Omental fat pad (tissue), 4 donors: Measurements from ENCODE around the gene CREB5. TPM values are rescaled to one million over a fixed set of nuclear protein-coding genes. Genes with fewer than 3 reads are reported as not detected.
"Not testable (repeated sequence)": the region's sequence is repeated elsewhere in the genome, so short reads cannot be mapped to it uniquely, and the experiment has no call there.

Experiments used
- ATAC-seq: fragments of 150-250 bp; one replicate; pipeline ENCODE4 v1.9.1; 2016; ENCODE audit warnings: mild to moderate bottlenecking, moderate library complexity; ENCODE audit not compliant: low FRiP score
- DNase-seq: peaks from one replicate; pipeline ENCODE4 v3.0.0-alpha.2; 2019; ENCODE audit warnings: low spot score
- CTCF ChIP-seq, 3 donors: fragments of 450-650 bp; IDR thresholded peaks; one replicate each; pipeline ENCODE4 v1.5.1; 2016 to 2017; ENCODE audit warnings: antibody characterized with exemption in 3 of 3, mild to moderate bottlenecking in 3 of 3, moderate library complexity in 2 of 3
- total RNA-seq, 4 donors: library from RNA; depleted of rRNA; stranded (reverse); fragments of >200 nt; gene quantifications; one replicate each; pipeline ENCODE4 v1.1.0, GENCODE V29; 2016

CREB5 gene
- total RNA-seq, 4 donors from 2014 or later, result 27.9 to 87.0 (median 42.9) TPM

GRCh38 chr7:28595801-28596200 is 183.5 kb downstream of the CREB5 start:
- DNase-seq (no peak), ATAC-seq (no peak)
- no peak for TF ChIP-seq CTCF (IDR thresholded peaks at IDR 0.05)

DNA sequence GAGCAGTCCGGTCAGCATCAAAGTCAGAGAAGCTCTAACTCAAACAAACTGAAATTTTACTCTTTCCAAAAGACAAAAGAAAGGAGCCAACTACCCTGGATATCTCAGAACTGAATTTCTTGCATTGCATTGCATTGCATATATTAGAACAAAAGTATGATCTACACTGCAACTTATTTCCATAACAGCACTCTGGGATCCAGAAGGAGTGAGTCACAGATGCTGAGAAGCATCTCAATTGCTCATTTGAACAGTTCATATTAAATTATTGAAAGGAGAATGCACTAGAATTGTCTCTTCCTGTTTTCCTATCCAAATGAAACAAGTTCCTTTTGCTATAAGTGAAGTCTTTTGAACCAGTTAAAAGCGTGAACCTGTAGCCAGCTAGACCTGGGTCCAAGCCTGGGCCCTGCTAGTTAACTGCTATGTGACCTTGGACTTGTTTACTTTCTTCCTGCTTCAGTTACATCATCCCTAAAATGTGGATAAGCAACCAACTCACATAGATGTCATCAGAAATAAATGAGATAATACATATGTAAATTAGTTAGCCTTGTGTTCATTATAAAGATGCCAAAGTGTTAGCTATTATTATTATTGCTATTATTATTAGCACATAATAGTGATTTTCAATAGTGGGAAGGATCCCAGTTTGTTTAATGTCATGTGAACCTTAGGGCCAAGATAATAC is 184.1 kb downstream of the CREB5 start:
- ATAC-seq, result no peak
- no peak for TF ChIP-seq CTCF (IDR thresholded peaks at IDR 0.05)
- no peak for DNase-seq

GRCh38 chr7:28597284-28597683 is 185.0 kb downstream of the CREB5 start:
- no peak for ATAC-seq
- no peak for TF ChIP-seq CTCF (IDR thresholded peaks at IDR 0.05)
- DNase-seq, result no peak

DNA sequence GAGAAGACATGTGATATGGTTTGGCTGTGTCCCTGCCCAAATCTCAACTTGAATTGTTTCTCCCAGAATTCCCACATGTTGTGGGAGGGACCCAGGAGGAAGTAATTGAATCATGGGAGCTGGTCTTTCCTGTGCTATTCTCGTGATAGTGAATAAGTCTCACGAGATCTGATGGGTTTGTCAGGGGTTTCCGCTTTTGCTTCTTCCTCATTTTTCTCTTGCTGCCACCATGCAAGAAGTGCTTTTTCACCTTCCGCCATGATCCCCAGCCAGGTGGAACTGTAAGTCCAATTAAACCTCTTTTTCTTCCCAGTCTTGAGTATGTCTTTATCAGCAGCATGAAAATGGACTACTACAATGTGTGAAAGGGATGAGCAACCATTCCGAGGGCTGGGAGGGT is 185.7 kb downstream of the CREB5 start:
- DNase-seq, ATAC-seq: not testable (repeated sequence)

GRCh38 chr7:28598586-28598985 is 186.3 kb downstream of the CREB5 start:
- no peak for TF ChIP-seq CTCF (IDR thresholded peaks at IDR 0.05)
- ATAC-seq (no peak), DNase-seq (no peak)

GRCh38 chr7:28599411-28599810 is 187.1 kb downstream of the CREB5 start:
- ATAC-seq (no peak), DNase-seq (no peak)
- TF ChIP-seq CTCF (IDR thresholded peaks at IDR 0.05), result no peak

GRCh38 chr7:28602282-28602681 is 190.0 kb downstream of the CREB5 start:
- ATAC-seq (no peak), DNase-seq (no peak)
- no peak for TF ChIP-seq CTCF (IDR thresholded peaks at IDR 0.05)
